A673 (cell line): ENCODE data around the gene CCL28. TPM values are rescaled to one million over a fixed set of nuclear protein-coding genes. Genes with fewer than 3 reads are reported as not detected.

Experiments used
- BruUV-seq: library from RNA; stranded (reverse); fragments of 400-500 nt; replicated peaks from 2 replicates; lab custom pipeline; 2021; lab: Mats Ljungman, UMichigan
- CTCF ChIA-PET: fragments of 300-600 bp; sonication (Branson Sonifier 250); formaldehyde crosslinking; loops from one replicate; lab custom pipeline; 2022; ENCODE audit warnings: antibody characterized with exemption; lab: Charles Lee
- POLR2A ChIA-PET: fragments of 300-600 bp; sonication (Branson Sonifier 250); formaldehyde crosslinking; loops from one replicate; lab custom pipeline; 2022; ENCODE audit warnings: antibody characterized with exemption; ENCODE audit not compliant: low non-redundant PET; lab: Charles Lee
- DNase-seq: peaks from one replicate; pipeline ENCODE4 v3.0.0-alpha.2; 2015; ENCODE audit warnings: low spot score
- H3K27ac ChIP-seq: fragments of 200-600 bp; sonication (generic); 2 replicates; pipeline ENCODE4 v1.5.1; 2016; ENCODE audit warnings: mixed run types, low read depth, mild to moderate bottlenecking, mixed read lengths, antibody characterized with exemption, low read length; ENCODE audit not compliant: poor library complexity, severe bottlenecking
- H3K27me3 ChIP-seq: fragments of 200-600 bp; sonication (generic); replicated peaks from 2 replicates; pipeline ENCODE4 v1.6.1; 2017; ENCODE audit warnings: mixed run types, low read depth, mild to moderate bottlenecking, mixed read lengths, antibody characterized with exemption, low read length; ENCODE audit not compliant: insufficient read depth, poor library complexity
- H3K36me3 ChIP-seq: fragments of 200-600 bp; sonication (generic); 2 replicates; pipeline ENCODE4 v1.6.1; 2016; ENCODE audit warnings: mixed run types, mild to moderate bottlenecking, mixed read lengths, antibody characterized with exemption, low read length; ENCODE audit not compliant: insufficient read depth, poor library complexity, severe bottlenecking
- H3K4me1 ChIP-seq: fragments of 200-600 bp; sonication (generic); 2 replicates; pipeline ENCODE4 v1.6.1; 2017; ENCODE audit warnings: mixed run types, mild to moderate bottlenecking, mixed read lengths, antibody characterized with exemption, low read length; ENCODE audit not compliant: insufficient read depth, poor library complexity, severe bottlenecking
- H3K4me3 ChIP-seq: fragments of 200-600 bp; sonication (generic); 2 replicates; pipeline ENCODE4 v1.5.1; 2016; ENCODE audit warnings: low read depth, mixed run types, mild to moderate bottlenecking, mixed read lengths, low read length; ENCODE audit not compliant: poor library complexity, severe bottlenecking
- H3K9me3 ChIP-seq: fragments of 200-600 bp; sonication (generic); 2 replicates; pipeline ENCODE4 v1.6.1; 2016; ENCODE audit warnings: mixed run types, low read depth, mild to moderate bottlenecking, mixed read lengths, antibody characterized with exemption, low read length; ENCODE audit not compliant: poor library complexity, severe bottlenecking
- CTCF ChIP-seq: fragments of 300-800, 200-600 bp; sonication (generic); conservative IDR thresholded peaks from 2 replicates; pipeline ENCODE4 v1.5.1; 2017; ENCODE audit warnings: low read depth, mild to moderate bottlenecking, antibody characterized with exemption, low read length, moderate library complexity, mixed read lengths
- EZH2 ChIP-seq: fragments of 200-600 bp; sonication (generic); IDR thresholded peaks from 2 replicates; pipeline ENCODE4 v1.6.1; 2017; ENCODE audit warnings: borderline replicate concordance, low read depth, mild to moderate bottlenecking, mixed read lengths, antibody characterized with exemption, low read length; ENCODE audit not compliant: poor library complexity, severe bottlenecking
- intact Hi-C: fragments of 100-400 bp; cut with micrococcal nuclease; formaldehyde crosslinking; loops from one replicate; pipeline ENCODE4 v1.10.0; 2022; ENCODE audit not compliant: unreplicated experiment
- total RNA-seq: library from RNA; stranded (reverse); gene quantifications from 2 replicates; pipeline ENCODE4 v1.2.3, GENCODE V29; 2021

CCL28 gene
- total RNA-seq, 1 experiment from 2014 or later: 0.32 TPM

DNA sequence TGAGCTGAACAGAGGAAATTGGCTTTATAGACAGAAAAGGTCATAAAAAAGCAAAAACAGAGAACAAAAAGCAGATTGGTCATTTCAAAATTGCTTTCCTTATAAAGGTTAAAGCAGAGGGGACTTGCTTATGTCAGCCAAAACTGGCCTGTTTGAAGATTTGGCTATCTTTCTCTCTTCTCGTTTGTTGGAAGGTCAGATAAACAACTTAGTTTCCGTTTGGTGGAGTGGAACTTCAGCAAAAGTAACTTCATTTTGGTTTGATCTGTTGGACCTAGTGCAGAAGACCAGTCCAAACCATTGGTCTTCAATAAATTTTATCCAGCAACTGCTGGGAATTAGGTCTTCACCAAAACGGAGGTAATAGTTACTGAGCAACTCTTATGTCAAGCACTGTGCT is 53.9 kb downstream of the CCL28 start:
- Histone ChIP-seq H3K36me3 (no peaks in the 10 kb centered on the region), H3K4me3 (no peak overlapping the region), H3K9me3 (no peaks in the 10 kb centered on the region), H3K27me3 (no peaks in the 10 kb centered on the region), H3K4me1 (no peaks in the 10 kb centered on the region), H3K27ac (no peak overlapping the region)
- no peak for DNase-seq
- ChIA-PET CTCF (no interaction called here), POLR2A (no interaction called here)
- BruUV-seq: no TSS peak
- intact Hi-C loops: no loop called here
- no peak for TF ChIP-seq CTCF
- TF ChIP-seq EZH2: no peak

GRCh38 chr5:43357878-43358281 is 54.3 kb downstream of the CCL28 start:
- ChIA-PET CTCF (no interaction called here), POLR2A (no interaction called here)
- BruUV-seq: no TSS peak

DNA sequence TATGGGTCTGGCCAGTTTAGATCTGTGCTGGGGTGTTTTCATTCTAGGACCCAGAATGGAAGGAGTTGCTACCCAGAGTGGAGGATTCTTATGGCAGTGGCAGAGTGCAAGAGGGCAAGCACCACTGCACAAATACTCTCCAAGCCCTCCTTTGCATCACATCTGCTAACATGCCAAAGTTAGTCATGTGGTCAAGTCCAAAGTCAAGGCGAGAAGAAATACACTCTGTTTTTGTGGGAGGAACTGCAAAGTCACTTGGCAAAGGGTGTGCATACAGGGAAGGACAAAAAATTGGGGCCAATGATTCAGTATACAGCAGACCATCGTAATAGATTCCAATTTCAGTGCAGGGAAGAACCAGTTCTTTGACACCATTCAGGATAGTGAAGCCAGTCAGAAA is 55.1 kb downstream of the CCL28 start:
- ChIA-PET POLR2A (no interaction called here), CTCF (no interaction called here)
- intact Hi-C loops: no loop called here

More at GRCh38 chr5:43357878-43358281, 54.3 kb downstream of the CCL28 start:
- no peak for DNase-seq
- H3K27ac ChIP-seq: no peak overlapping the region
- no peaks in the 10 kb centered on the region for H3K36me3 ChIP-seq
- H3K4me1 ChIP-seq: no peaks in the 10 kb centered on the region
- no peaks in the 10 kb centered on the region for H3K9me3 ChIP-seq
- TF ChIP-seq CTCF (no peak), EZH2 (no peak)
- intact Hi-C loops: no loop called here
- H3K27me3 ChIP-seq: no peaks in the 10 kb centered on the region
- no peak overlapping the region for H3K4me3 ChIP-seq

More for the DNA sequence above, 55.1 kb downstream of the CCL28 start:
- Histone ChIP-seq H3K27me3 (no peaks in the 10 kb centered on the region), H3K27ac (no peak overlapping the region), H3K4me1 (no peaks in the 10 kb centered on the region), H3K36me3 (no peaks in the 10 kb centered on the region), H3K4me3 (no peak overlapping the region), H3K9me3 (no peaks in the 10 kb centered on the region)
- TF ChIP-seq EZH2: no peak
- no peak for TF ChIP-seq CTCF
- no TSS peak for BruUV-seq
- no peak for DNase-seq
